NCI-H2171 treated with DMSO at 0.1 percent for 48 hours (cell line): ENCODE measurements around the gene TMEM169.
"Not testable (repeated sequence)": the region's sequence is repeated elsewhere in the genome, so short reads cannot be mapped to it uniquely, and the experiment has no call there.

Source experiments
- DNase-seq: peaks from one replicate; lab custom pipeline; 2025; lab: John Stamatoyannopoulos, UW

TMEM169 gene

DNA sequence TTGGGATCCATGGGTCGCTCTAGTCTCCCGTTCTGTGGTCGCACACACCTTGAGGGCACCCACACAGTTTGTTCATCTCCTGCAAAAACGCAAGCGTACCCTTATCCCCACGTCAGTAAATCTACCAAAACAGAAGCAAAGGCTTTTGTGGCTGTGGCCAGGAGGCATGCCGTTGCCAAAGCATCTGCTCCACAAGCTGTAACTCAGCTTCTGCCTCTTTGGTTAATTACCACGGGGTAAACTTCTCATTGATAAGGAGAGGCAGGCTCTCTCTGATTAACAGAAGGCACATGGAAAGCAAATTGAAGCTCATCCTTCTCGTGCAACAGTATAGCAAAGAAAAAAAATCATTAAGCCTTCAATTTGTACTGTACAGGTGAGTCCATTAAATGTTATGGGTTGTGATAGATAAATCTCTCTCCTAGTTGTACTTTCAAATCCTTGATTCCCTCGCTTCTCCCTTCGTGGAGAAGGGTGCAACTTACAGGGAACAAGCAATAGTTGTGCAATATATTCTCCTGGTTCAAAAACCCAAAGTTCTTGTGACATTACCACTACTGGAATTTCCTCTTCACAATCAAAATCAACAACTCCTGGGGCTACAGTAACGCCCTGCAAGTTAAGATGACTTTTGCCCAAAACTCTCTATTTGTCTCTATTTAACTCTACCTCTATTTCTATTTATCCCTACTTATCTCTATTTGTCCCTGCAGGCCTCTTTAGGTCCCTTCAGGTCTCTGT lies 10.4 kb upstream of the TMEM169 start:
- DNase-seq: no peak

DNA sequence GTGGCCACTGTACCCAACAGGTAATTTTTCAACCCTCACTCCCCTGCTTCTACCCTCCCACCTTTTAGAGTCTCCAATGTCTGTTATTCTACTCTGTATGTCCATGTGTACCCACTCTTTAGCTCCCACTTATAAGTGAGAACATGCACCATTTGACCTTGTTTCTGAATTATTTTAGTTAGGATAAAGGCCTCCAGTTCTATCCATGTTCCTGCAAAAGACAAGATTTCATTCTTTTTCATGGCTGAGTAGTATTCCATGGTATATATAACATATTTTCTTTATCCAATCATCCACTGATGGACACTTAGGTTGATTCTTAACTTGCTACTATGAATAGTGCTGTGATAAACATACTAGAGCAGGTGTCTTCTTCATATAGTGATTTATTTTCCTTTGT lies 9.2 kb upstream of the TMEM169 start:
- DNase-seq: no peak

DNA sequence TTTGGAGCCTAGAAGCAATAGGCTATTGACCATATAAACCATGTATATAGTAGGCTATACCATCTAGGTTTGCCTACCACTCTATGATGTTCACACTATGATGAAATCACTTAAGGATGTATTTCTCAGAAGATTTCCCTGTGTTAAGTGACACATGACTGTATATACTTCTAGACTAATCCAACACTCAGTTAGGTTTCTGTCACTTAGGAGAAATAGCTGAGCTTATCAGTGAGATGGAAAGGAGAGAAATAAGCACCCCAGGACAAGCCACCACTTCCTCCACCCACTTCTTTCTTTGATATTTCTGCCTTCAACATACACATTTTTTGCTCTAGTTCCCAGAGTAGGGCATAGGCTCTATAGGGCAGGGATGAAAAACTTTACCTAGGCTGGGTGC lies 7.9 kb upstream of the TMEM169 start:
- DNase-seq: no peak

DNA sequence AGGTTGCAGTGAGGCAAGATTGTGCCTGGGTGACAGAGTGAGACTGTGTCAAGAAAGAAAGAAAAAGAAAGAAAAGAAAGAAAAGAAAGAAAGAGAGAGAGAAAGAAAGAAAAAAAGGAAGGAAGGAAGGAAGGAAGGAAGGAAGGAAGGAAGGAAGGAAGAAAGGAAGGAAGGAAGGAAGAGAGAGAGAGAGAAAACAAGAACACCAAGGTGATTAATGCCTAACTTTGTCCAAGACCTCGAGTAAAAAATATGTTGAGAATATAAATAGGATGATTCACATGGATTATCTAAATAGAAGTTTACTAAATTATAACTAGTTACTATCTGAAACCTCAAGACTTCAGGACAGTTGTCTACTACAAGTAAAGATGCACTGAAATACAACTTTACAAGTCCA lies 7.3 kb upstream of the TMEM169 start:
- no peak for DNase-seq

DNA sequence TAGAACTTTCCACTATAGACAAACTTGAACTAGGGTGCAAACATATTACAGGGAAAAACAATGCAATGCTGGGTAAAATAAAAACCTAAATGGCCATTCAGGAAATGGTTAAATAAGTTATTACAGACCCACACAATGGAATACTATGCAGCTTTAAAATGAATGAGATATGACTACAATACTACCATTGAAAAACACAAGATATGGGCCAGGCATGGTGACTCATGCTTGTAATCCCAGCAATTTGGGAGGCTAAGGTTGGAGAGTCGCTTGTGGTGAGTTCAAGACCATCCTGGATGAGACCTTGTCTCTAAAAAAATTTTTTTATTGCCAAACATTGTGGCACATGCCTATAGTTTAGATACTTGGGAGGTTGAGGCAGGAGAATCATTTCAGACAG lies 6.9 kb upstream of the TMEM169 start:
- no peak for DNase-seq

DNA sequence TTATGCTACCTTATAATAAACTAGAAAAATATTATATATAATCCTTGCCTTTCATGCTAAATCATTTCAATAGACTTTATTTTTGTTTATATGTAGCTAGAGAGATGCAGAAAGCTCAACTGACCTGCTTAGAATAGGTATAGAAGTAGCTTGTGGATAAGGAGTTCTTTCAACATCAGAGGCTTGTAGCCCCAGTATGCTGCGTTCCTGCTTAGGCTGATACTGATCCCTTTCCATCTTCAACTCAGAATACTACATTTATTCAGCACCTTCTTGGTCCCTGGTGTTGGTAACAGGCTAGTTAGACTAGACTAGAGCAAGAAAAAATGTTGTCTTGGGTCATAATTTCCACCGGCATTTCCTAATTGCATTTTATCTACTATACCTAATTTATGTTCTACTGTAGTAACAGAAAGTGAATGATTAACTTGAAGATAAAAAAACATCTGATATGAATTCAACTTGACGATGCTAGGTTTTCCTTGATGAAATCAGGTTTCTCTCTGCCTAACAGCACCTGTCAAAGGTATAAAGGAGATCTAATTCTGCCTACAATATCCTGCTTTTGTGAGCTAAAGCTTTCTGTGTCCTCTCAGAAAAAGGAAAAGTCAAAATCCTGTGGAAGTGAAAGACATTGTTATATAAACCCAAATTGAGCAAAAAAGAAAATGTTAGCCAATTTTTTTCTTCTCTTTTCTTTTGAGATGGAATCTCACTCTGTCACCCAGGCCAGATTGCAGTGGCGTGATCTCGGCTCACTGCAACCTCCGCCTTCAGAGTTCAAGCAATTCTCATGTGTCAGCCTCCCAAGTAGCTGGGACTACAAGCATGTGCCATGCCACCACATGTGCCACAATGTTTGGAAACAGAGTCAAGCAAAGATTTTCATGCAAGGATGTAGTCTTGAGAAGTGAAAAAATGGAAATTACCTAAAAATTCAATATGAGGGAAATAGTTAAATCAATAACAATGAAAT lies 5.9 kb upstream of the TMEM169 start:
- no peak for DNase-seq

DNA sequence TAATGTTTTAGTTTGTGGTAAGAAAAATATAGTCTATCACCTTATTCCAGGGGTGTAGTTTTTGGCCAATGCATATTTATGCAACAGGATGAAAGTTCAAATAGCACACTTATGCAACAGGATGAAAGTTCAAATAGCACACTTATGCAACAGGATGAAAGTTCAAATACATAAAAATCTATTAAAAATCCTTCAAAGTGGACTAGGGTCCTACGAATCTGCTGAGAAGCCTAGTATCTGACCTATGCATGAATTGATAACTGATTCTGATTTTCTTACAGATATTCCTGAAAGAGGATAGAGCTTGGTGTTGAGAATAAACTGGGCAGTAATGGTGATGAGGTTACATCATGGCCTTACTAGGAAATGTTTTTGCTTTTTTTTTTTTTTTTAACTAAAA lies 2.9 kb upstream of the TMEM169 start:
- no peak for DNase-seq

DNA sequence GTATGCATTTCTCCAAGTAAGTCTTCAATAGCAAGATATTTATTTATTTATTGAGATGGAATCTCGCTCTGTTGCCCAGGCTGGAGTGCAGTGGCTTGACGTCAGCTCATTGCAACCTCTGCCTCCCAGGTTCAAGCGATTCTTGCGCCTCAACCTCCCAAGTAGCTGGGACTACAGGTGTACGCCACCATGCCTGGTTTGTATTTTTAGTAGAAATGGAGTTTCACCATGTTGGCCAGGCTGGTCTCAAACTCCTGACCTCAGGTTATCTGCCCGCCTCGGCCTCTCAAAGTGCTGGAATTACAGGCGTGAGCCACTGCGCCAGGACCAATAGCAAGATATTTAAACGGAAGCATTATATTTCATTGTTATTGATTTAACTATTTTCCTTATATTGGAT lies 1.7 kb upstream of the TMEM169 start:
- DNase-seq: not testable (repeated sequence)

DNA sequence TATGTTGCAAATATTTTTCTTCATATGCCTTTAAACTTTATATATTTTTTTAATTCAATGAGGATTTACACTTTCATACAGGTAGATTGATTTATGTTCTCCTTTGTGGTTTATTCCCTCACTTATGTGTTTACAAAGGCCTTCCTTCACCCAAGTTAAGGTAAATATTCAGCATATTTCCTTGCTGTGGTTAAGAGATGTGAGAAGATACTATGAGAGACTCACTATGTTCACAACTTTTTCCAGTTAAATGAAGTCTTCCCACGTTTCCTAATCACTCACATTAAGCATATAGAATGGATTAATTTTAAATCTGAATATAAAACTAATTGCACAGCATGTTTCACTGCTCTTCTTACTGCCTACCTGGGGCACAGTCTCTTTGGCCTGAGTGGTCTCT lies 707 bp upstream of the TMEM169 start:
- no peak for DNase-seq

DNA sequence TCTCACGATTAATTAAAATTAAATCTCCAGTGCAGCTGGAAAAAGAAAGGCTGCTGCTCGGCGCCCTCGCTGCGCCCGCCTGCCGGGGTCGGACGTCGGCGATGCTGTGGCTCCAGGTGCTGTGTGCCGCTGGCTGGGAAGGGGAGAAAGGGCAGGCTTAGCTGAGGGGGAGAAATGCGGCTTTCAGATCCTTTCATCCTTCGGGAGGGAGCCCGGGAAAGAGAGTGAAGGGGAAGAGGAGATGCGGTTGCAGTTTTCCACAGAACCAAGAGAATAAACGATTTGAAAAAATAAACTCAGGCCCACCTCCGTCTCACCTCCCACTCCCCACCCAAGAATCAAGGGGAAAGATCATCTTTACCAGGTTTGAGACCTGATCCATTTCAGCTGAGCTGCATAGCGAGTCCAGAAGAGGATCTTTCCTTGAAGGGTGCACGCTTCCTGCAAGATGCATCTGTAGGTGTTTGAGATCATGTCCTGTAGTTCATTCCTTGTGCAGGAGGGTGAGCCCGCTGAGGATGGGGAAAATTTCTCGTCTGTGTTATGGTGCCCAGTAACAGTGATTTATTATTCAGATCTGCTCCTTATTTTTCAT lies 495 bp downstream of the TMEM169 start:
- DNase-seq: peak; percentile 49

DNA sequence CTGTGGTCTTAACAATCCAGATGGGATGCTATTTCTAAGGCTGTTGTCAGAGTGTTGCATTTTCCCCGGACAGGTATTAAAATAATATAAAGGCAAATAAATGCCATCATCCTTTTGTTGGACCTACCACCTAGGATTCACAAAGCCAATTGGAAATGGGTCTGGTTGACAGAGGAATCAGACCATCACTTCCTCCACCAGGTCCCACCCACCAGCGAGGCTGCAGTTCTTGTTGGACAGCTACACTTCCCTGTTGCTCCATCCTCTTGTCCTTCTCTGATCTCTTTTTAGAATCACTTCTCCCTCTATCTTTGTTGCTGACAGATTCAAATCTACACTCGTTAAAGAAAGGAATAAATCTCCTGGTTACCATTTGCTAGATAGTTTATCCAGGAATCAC lies 1.1 kb downstream of the TMEM169 start:
- DNase-seq: peak; percentile 24

DNA sequence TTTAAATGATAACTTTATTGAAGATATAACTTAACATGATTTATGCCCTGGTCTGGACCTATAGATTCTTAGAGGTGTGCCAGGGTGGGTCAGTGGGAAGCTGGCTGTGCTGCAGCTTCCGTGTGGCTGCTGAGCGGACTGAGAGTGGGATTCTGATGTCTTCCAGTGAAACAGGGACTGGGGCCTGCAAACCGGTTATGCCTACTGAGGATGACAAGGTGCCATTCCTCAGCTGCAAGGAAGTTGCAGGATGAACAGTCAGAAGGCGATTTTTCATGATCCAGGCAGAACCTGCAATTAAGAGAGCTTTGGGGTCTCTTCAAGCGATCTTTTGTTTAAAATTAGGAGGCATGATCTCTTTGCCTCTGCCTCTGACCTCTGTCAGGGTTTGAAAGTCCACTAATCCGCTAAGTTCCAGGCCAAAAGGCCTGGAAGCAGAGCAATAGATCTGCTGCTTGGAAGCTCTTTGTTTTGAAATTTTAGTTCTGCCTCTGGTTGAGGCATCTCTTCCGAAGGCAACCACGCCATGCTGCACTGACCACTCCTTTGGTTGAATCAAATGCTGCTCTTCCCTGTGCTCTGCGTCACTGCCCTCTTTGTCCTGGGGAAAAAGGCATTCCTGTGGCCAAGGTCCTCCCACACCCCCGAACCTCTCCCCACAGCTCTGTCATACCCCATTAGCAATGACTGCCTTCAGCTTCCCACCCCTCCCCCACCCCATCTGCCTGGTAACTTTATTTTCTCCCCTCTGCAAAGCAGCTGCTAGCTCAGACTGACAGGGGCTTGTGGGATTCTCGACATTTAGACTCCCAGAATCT lies 2.0 kb downstream of the TMEM169 start:
- peak; percentile 88 for DNase-seq

DNA sequence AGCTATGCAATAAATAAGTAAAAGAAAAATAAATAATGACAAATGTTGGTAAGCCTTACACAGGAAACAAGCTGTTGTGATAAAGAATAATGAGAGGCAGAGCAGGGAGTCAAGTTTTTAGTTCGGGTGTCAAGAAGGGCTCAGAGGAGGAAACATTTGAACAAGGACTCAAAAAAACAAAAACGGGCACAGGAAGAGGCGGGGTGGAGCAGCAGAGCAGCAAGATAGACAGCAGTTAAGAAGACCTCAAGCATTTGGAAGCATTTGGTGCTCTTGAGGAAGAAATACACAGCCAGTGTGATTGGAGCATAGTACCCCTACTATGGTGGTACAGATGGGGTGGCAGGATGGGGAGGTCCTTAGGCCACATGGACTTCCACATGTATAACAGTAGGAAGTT lies 2.8 kb downstream of the TMEM169 start:
- DNase-seq: peak; percentile 65

DNA sequence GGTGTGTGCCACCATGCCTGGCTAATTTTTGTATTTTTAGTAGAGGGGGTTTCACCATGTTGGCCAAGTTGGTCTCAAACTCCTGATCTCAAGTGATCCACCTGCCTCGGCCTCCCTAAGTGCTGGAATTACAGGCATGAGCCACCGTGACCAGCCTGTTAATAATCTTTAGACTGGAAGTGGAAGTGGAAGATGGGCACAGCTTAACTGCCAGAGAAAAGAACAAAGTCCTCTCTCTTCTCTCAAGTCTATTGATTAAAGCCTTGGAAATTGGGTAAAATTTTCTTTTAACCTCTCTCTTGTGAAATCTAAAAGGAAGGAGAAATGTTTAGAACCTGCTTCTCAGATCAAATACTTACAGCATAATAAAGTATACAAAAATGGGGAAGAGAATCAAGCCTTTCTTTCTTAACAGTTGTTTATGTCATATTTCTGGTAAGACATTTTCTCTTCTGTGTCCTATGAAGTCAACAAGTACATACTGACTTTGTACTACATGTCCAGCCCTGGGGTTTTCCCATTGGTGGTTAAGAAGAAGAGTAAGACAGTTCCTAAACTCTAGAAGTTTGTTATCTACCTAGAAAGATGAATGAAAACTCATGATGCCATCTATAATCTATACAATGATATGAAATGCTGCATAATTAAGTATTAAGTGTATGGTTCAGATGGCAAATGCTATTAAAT lies 4.6 kb downstream of the TMEM169 start:
- no peak for DNase-seq

DNA sequence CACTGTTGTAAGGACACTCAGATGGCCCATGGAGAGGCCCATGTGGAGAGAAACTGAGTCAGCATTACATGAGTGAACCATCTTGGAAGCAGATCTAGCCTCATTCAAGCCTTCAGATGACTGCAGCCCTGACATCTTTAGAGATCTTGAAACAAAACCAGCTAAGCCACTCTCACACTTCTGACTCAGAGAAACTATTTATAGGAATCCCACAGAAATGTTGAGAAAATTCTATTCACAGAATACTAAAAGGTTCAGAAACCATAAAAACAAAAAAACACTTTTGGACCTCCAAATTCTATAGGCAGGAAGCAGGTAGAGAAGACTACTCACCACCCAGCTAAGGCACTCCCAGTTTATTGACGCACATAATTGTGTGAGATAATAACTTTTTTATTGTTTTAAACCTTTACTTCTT lies 8.7 kb downstream of the TMEM169 start:
- no peak for DNase-seq

DNA sequence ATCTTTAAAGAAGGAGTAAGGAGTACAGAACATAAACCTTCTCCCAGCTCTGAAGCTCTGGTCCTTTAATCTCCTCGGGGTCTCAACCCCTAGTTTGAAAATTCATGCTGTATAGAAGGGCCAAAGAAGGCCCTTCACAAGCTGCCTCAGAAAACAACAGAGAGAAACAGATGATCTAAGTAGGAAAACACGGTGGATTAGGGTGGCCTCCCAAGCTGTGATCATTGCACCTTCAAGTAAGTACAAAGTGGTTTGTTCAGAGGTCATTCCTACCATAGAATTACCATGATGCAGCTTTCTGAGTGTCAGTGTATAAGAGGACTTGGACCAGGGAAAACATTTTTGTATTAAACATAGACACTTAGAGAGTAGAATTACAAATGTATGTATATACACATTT lies 10.9 kb downstream of the TMEM169 start:
- no peak for DNase-seq

DNA sequence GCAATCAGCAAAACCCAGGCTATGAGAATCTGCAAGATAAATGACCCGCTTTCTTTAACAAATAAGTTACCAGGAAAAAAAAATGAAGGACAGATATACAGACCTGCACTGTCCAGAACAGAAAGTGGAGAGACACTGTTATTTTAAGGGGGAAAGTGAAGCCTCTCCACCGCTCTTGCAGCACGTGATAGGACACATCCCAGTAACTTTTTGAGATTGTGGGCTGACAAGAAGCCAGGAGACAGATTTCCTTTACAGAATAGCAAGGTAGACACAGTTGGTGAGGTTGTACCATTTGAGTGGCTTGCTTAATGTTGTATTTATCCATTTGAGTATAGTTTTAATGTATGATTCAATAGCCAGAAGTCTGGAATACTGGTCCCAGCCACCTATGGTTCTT lies 13.0 kb downstream of the TMEM169 start:
- no peak for DNase-seq

DNA sequence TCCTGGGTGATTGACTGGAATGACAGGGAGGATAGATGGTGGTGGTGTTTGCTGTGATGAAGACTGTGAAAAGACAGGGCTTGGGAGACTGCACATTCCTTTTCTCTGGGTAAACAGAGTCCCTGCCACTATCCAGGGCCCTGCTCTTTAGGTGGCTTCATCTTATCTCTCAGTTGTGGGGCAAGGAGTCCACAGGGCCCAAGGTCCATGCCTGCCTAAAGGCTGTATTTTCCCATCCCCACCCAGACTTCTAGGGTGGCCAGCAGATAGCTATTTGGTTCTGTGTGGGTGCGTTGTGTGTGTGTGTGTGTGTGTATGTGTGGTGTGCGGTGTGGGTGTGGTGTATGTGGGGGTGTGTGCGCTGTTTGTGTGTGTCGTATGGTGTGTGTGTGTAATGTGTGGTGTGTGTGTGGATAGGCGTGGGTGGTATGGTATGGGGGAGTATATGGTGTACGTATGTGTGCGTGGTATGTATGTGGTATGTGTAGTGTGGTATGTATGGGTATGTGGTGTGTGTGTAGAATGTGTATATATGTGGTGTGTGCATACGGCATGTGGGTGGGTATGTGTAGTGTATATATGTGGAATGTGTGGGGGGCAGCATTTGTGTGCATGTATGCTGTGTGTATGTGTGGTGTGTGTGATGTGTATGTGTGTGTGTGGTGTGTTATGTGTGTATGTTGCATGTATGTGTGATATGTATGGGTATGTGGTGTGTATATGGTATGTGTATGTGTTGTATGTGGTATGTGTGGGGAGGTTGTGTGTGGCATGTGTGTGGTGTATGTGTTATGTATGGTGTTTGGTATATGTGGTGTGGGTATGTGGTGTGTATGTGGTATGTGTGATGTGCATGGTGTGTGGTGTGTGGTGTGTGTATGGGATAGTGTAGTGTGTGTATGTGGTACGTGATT lies 17.0 kb downstream of the TMEM169 start:
- DNase-seq: no peak

DNA sequence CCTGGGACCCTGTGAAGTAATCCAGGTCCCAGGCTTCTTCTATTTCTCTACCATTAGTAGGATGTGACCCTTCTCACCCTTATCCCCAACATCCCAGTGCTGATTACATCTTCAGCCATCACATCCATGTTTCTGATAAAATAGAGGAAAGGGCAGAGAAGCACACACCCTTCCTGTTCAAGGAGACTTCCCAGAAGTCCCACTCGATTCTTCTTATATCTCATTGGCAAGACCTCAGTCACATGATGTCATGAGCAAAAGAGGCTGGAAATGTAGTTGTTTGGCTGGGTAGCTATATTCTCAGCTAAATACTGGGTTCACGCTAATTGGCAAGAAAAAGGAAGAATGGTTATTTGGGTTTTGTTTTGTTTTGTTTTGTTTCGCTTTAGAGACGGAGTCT lies 19.4 kb downstream of the TMEM169 start:
- DNase-seq: no peak

DNA sequence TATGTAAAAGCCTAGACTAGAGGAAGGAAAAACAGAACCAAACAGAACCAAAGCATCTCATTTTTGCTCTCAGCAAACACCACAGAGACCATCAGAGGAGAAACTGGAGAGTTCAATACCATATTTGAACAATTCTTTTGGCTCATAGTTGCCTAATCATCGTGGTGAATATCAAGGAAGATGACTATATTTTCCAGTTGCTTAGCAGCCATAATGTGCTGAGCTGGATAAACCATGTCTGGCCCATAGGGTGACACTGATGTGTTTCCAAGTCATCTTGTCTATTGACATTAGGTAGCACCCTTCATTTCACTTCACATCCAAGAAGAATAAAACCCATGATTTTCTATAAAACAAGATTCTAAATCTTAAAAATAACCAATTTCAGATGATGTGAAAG lies 21.5 kb downstream of the TMEM169 start:
- DNase-seq: no peak
